ENCODE data around the gene GET3.

GRCh38 chr19:12715929-12716328 lies 21.4 kb upstream of the GET3 start:
- TF ChIP-seq POLR2A (IDR thresholded peaks at IDR 0.05) (no peak), CTCF (IDR thresholded peaks at IDR 0.05) (no peak)

All from thyroid gland (tissue), 4 donors.